ENCODE data around the gene HAPLN2.

The HAPLN2 gene

DNA sequence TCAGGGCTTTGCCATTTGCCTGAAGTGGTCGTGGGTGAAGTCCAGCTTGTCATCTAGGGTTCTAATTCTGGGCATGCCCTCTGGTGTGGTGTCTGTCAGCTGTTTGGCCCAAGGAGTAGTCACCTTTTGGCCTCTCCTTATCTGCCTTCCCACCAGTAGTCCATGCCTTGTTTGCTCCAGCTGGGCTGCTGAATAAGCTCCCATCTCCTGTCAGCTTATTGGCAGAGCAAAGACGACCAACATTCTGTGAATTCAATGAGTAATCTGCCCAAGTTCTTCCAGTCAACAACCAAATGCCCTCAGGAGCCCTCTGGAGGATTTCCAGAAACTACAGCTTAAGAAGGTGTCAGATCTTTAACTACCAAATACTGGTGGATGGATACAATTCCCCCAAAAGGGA, 29.7 kb downstream of the HAPLN2 start:
- no peaks in the 10 kb centered on the region for H3K36me3 ChIP-seq (ENCODE audit: control insufficient read depth, insufficient read depth, low read length)
- no peak overlapping the region for H3K4me3 ChIP-seq (ENCODE audit: low read depth, low read length)
- H3K9ac ChIP-seq (ENCODE audit: low read length): no peak overlapping the region
- no peaks in the 10 kb centered on the region for H3K9me3 ChIP-seq (ENCODE audit: control insufficient read depth, insufficient read depth, low read depth, low read length)
- no peaks in the 10 kb centered on the region for H3K4me1 ChIP-seq (ENCODE audit: control insufficient read depth, insufficient read depth, low read length)
- peaks cover 97% of the 10 kb centered on the region for H3K27me3 ChIP-seq (ENCODE audit: control insufficient read depth, insufficient read depth, low read length)
- H3K27ac ChIP-seq (ENCODE audit: low read depth, low read length): no peak overlapping the region

- Histone ChIP-seq H3K4me1 (ENCODE audit: control insufficient read depth, insufficient read depth, low read length) (peaks cover 8% of the 10 kb centered on the region; the same call in 1 of the 2 replicates), H3K27ac (ENCODE audit: low read depth, low read length) (no peak overlapping the region), H3K27me3 (ENCODE audit: control insufficient read depth, insufficient read depth, low read length) (peaks cover 97% of the 10 kb centered on the region), H3K4me3 (ENCODE audit: low read depth, low read length) (no peak overlapping the region), H3K36me3 (ENCODE audit: control insufficient read depth, insufficient read depth, low read length) (no peaks in the 10 kb centered on the region), H3K9me3 (ENCODE audit: control insufficient read depth, insufficient read depth, low read depth, low read length) (no peaks in the 10 kb centered on the region), H3K9ac (ENCODE audit: low read length) (no peak overlapping the region)
Observed at GRCh38 chr1:156652131-156652991, 33.1 kb downstream of the HAPLN2 start.

DNA sequence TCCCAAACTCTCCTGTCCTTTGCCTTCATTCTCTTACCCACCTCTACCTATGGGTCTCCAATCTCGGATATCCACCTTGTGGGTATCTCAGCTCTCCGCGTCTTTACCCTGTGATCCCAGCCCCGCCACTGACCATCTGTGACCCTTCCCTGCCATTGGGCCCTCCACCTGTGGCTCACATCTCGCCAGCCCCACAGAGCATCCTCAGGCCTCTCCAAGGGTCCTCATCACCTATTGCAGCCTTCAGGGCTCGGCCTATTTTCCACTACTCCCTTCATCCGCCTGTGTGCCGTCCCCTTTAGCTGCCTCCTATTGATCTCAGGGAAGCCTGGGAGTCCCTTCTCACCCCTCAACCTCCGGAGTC, 33.8 kb downstream of the HAPLN2 start:
- peaks cover 8% of the 10 kb centered on the region; the same call in 1 of the 2 replicates for H3K4me1 ChIP-seq (ENCODE audit: control insufficient read depth, insufficient read depth, low read length)
- no peak overlapping the region for H3K27ac ChIP-seq (ENCODE audit: low read depth, low read length)
- no peak overlapping the region for H3K4me3 ChIP-seq (ENCODE audit: low read depth, low read length)
- H3K27me3 ChIP-seq (ENCODE audit: control insufficient read depth, insufficient read depth, low read length): peaks cover 97% of the 10 kb centered on the region
- H3K9me3 ChIP-seq (ENCODE audit: control insufficient read depth, insufficient read depth, low read depth, low read length): no peaks in the 10 kb centered on the region
- H3K9ac ChIP-seq (ENCODE audit: low read length): no peak overlapping the region
- no peaks in the 10 kb centered on the region for H3K36me3 ChIP-seq (ENCODE audit: control insufficient read depth, insufficient read depth, low read length)

DNA sequence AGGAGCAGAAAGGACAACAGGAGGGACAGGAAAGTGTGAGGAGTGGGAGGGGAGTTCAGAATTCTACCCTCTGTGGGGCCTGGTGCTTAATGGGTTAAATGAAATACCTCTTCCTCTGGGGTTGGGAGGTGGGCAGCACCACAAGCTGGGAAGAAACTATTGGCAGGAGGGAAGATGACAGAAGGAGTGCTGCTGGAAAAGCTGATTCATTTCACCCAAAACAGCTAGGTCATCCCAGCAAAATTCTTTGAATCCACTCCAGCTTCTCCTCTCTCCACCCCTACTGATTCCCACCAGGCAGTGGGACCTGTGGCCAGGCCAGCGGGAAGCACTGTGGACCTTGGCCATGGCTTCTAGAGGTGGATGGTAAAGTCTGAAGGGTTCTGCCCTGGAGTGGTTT, 35.5 kb downstream of the HAPLN2 start:
- Histone ChIP-seq H3K9me3 (ENCODE audit: control insufficient read depth, insufficient read depth, low read depth, low read length) (no peaks in the 10 kb centered on the region), H3K4me3 (ENCODE audit: low read depth, low read length) (no peak overlapping the region), H3K27ac (ENCODE audit: low read depth, low read length) (no peak overlapping the region), H3K9ac (ENCODE audit: low read length) (no peak overlapping the region), H3K27me3 (ENCODE audit: control insufficient read depth, insufficient read depth, low read length) (peaks cover 92% of the 10 kb centered on the region), H3K36me3 (ENCODE audit: control insufficient read depth, insufficient read depth, low read length) (no peaks in the 10 kb centered on the region), H3K4me1 (ENCODE audit: control insufficient read depth, insufficient read depth, low read length) (peaks cover 10% of the 10 kb centered on the region)

DNA sequence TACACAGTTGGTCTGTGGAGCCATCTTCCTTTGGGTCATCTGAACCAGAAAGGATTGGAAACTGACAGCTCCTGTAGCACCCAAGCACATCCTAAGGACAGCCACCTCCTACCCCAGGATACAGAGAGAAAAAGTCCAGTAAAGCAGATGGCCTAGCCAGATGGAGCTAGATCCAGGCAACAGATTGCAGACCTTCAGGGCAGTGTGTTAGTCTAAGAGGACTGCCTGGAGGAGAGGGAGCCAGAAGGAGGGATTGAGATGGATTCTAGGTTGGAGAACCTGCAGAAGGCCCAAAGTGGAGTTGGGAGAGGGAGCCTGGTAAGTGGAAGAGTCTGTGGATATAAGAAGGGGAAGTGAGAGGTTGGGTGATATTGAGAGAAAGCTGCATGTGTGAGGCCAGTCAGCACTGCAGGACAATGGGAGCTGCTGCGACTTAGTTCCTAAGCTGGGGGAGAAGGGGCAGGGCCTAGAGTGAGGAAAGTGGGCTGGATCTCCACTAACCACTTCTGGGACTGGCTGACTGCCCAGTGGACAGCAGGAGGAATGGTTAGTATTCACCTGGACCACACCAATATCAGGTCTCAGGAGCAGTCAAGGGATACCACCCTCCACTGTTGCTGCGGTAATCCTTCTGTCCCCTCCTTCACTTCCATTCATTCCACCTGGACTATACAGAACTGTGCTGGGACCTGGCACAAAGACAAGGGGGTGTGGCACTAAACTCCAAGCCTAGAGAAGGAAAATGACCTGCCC, 36.1 kb downstream of the HAPLN2 start:
- Histone ChIP-seq H3K27ac (ENCODE audit: low read depth, low read length) (no peak overlapping the region), H3K4me3 (ENCODE audit: low read depth, low read length) (no peak overlapping the region), H3K9ac (ENCODE audit: low read length) (no peak overlapping the region), H3K9me3 (ENCODE audit: control insufficient read depth, insufficient read depth, low read depth, low read length) (no peaks in the 10 kb centered on the region), H3K4me1 (ENCODE audit: control insufficient read depth, insufficient read depth, low read length) (peaks cover 14% of the 10 kb centered on the region), H3K36me3 (ENCODE audit: control insufficient read depth, insufficient read depth, low read length) (no peaks in the 10 kb centered on the region), H3K27me3 (ENCODE audit: control insufficient read depth, insufficient read depth, low read length) (peaks cover 86% of the 10 kb centered on the region)

DNA sequence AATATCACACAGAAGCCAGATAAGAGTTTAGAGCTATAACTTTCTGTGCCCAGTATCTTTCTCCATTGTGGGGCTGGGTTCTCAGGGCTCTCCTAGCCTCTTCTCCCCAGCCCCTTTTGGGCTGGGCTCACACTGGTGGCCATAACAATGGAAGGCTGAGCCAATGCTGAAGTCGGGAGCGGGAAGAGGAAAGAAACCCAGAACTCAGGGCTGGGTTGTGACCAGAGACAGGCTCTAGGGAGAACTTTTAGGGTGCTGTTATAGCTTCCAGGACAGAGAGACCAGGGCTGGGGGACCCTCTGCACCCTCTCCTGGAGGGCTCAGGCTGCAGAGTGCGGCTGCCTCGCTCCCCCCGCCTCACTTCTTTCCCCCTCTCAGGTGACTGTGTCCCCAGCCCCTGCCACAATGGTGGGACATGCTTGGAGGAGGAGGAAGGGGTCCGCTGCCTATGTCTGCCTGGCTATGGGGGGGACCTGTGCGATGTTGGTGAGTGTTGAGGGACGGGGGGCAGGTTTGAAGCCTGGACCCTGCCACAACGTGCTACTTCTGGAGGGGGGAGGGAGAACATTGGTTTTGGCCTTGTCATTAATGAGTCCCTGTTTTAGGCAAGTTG, 36.8 kb downstream of the HAPLN2 start:
- H3K4me3 ChIP-seq (ENCODE audit: low read depth, low read length): no peak overlapping the region
- no peaks in the 10 kb centered on the region for H3K36me3 ChIP-seq (ENCODE audit: control insufficient read depth, insufficient read depth, low read length)
- no peaks in the 10 kb centered on the region for H3K9me3 ChIP-seq (ENCODE audit: control insufficient read depth, insufficient read depth, low read depth, low read length)
- no peak overlapping the region for H3K27ac ChIP-seq (ENCODE audit: low read depth, low read length)
- H3K27me3 ChIP-seq (ENCODE audit: control insufficient read depth, insufficient read depth, low read length): peaks cover 79% of the 10 kb centered on the region
- H3K4me1 ChIP-seq (ENCODE audit: control insufficient read depth, insufficient read depth, low read length): peaks cover 20% of the 10 kb centered on the region
- no peak overlapping the region for H3K9ac ChIP-seq (ENCODE audit: low read length)

GRCh38 chr1:156656806-156657740, 37.9 kb downstream of the HAPLN2 start:
- no peaks in the 10 kb centered on the region for H3K9me3 ChIP-seq (ENCODE audit: control insufficient read depth, insufficient read depth, low read depth, low read length)
- H3K27ac ChIP-seq (ENCODE audit: low read depth, low read length): no peak overlapping the region
- H3K4me3 ChIP-seq (ENCODE audit: low read depth, low read length): peak overlapping the region; percentile 62
- peak overlapping the region; percentile 39 for H3K9ac ChIP-seq (ENCODE audit: low read length)
- H3K4me1 ChIP-seq (ENCODE audit: control insufficient read depth, insufficient read depth, low read length): peaks cover 31% of the 10 kb centered on the region
- no peaks in the 10 kb centered on the region for H3K36me3 ChIP-seq (ENCODE audit: control insufficient read depth, insufficient read depth, low read length)
- H3K27me3 ChIP-seq (ENCODE audit: control insufficient read depth, insufficient read depth, low read length): peaks cover 68% of the 10 kb centered on the region

DNA sequence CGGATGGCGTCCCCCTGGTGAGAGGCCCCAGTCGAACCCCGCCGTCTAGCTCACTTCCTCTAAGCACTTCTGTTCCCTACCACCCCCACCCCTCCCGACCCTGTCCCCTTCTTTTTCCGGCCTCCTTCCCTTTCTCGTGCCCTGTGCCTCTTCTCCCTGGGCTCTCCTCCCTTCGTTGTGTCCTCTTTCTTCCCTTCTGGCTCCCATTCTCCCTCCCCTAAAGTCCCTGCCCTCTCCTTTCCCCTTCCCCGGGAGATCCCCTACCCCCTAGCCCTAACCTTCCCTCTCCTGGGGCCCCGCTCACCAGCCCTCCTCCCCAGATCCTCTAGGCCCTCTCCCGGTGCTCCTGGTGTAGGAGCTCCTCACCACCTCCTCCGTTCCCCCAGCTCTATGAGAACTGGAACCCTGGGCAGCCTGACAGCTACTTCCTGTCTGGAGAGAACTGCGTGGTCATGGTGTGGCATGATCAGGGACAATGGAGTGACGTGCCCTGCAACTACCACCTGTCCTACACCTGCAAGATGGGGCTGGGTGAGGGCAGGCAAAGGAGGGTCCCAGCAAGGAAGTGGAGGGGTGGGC, 38.6 kb downstream of the HAPLN2 start:
- Histone ChIP-seq H3K36me3 (ENCODE audit: control insufficient read depth, insufficient read depth, low read length) (no peaks in the 10 kb centered on the region), H3K9ac (ENCODE audit: low read length) (no peak overlapping the region), H3K27me3 (ENCODE audit: control insufficient read depth, insufficient read depth, low read length) (peaks cover 62% of the 10 kb centered on the region), H3K4me3 (ENCODE audit: low read depth, low read length) (peak overlapping the region; percentile 62), H3K27ac (ENCODE audit: low read depth, low read length) (no peak overlapping the region), H3K4me1 (ENCODE audit: control insufficient read depth, insufficient read depth, low read length) (peaks cover 39% of the 10 kb centered on the region), H3K9me3 (ENCODE audit: control insufficient read depth, insufficient read depth, low read depth, low read length) (no peaks in the 10 kb centered on the region)

DNA sequence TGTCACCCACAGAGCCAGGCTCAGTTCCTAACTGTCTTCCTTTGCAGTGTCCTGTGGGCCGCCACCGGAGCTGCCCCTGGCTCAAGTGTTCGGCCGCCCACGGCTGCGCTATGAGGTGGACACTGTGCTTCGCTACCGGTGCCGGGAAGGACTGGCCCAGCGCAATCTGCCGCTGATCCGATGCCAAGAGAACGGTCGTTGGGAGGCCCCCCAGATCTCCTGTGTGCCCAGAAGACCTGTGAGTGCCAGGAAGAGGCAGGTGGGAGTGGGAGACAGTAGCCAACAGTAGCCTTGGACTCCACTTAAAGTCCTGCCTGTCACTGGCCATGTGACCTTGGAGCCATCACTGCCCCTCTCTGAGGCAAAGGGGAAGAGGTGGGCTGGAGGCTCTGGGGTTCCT, 39.3 kb downstream of the HAPLN2 start:
- Histone ChIP-seq H3K9me3 (ENCODE audit: control insufficient read depth, insufficient read depth, low read depth, low read length) (no peaks in the 10 kb centered on the region), H3K27ac (ENCODE audit: low read depth, low read length) (no peak overlapping the region), H3K9ac (ENCODE audit: low read length) (no peak overlapping the region), H3K4me3 (ENCODE audit: low read depth, low read length) (no peak overlapping the region), H3K27me3 (ENCODE audit: control insufficient read depth, insufficient read depth, low read length) (peaks cover 56% of the 10 kb centered on the region), H3K36me3 (ENCODE audit: control insufficient read depth, insufficient read depth, low read length) (no peaks in the 10 kb centered on the region), H3K4me1 (ENCODE audit: control insufficient read depth, insufficient read depth, low read length) (peaks cover 45% of the 10 kb centered on the region)

- Histone ChIP-seq H3K9ac (ENCODE audit: low read length) (no peak overlapping the region), H3K27me3 (ENCODE audit: control insufficient read depth, insufficient read depth, low read length) (peaks cover 50% of the 10 kb centered on the region)
Observed at GRCh38 chr1:156658945-156659574, 39.8 kb downstream of the HAPLN2 start.

More at GRCh38 chr1:156658945-156659574, 39.8 kb downstream of the HAPLN2 start:
- H3K4me1 ChIP-seq (ENCODE audit: control insufficient read depth, insufficient read depth, low read length): peaks cover 51% of the 10 kb centered on the region
- H3K36me3 ChIP-seq (ENCODE audit: control insufficient read depth, insufficient read depth, low read length): no peaks in the 10 kb centered on the region
- no peaks in the 10 kb centered on the region for H3K9me3 ChIP-seq (ENCODE audit: control insufficient read depth, insufficient read depth, low read depth, low read length)
- H3K4me3 ChIP-seq (ENCODE audit: low read depth, low read length): no peak overlapping the region
- H3K27ac ChIP-seq (ENCODE audit: low read depth, low read length): no peak overlapping the region

All from HUES6 (cell line).